ENCODE measurements around the gene CIROP.

GRCh38 chr14:23071921-23072539, 32.8 kb downstream of the CIROP start:
- TF ChIP-seq CTCF (conservative IDR thresholded peaks at IDR 0.05) (no peak), EZH2 (IDR thresholded peaks at IDR 0.05; ENCODE audit: low read depth) (no peak)
